ENCODE data around the gene LYPD6. TPM values are rescaled to one million over a fixed set of nuclear protein-coding genes. Genes with fewer than 3 reads are reported as not detected.

Gene LYPD6
- total and polyA plus RNA-seq, 5 donors from 2014 or later = not detected

DNA sequence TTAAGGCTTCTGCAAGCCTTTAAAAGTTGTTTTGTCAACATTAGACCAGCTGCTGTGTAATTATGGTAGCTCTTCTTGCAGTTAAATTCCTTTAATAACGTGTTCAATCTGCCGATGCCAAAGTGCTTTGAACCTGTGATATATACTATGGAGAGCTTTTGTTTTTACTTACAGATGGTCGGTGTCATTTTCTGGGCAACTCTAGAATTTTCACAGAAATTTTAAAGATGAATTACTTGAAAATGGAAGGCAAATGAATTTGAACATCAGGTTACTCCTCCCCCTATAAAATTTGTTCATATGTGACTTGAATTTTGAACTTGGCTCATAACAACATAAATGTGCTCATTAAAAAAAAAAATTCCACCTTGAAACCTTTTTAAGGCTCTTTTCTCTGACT lies 23.0 kb downstream of the LYPD6 start:
- no peaks in the 10 kb centered on the region for H3K36me3 Mint-ChIP-seq
- H3K27me3 Mint-ChIP-seq = peaks cover 4% of the 10 kb centered on the region

GRCh38 chr2:149355716-149356422 lies 25.5 kb downstream of the LYPD6 start:
- Histone ChIP-seq H3K27ac (ENCODE audit: insufficient read depth, low read length, poor library complexity, severe bottlenecking) (no peak overlapping the region), H3K9me3 (ENCODE audit: control insufficient read depth in 2 of 2, low read length in 2 of 2) (no peaks in the 10 kb centered on the region), H3K27me3 (ENCODE audit: control insufficient read depth, insufficient read depth, low read length) (peaks cover 4% of the 10 kb centered on the region), H3K4me3 (ENCODE audit: low read depth, low read length) (no peak overlapping the region), H3K36me3 (ENCODE audit: control insufficient read depth, insufficient read depth, low read length) (no peaks in the 10 kb centered on the region), H3K4me1 (ENCODE audit: control insufficient read depth, insufficient read depth, low read length, poor library complexity, severe bottlenecking) (no peaks in the 10 kb centered on the region)
- H3K27me3 Mint-ChIP-seq = no peaks in the 10 kb centered on the region
- ATAC-seq (ENCODE audit: low read depth in 2 of 2) (no peak), DNase-seq (no peak)
- H3K9me3 Mint-ChIP-seq = peaks cover 0 to 2% (median 0%) of the 10 kb centered on the region in 7 donors
- H3K36me3 Mint-ChIP-seq = no peaks in the 10 kb centered on the region
- H3K4me1 Mint-ChIP-seq = no peaks in the 10 kb centered on the region
- no peak overlapping the region for H3K27ac Mint-ChIP-seq
- H3K4me3 Mint-ChIP-seq = no peak overlapping the region

More for the DNA sequence above, 23.0 kb downstream of the LYPD6 start:
- no peaks in the 10 kb centered on the region for H3K4me1 ChIP-seq (ENCODE audit: control insufficient read depth, insufficient read depth, low read length, poor library complexity, severe bottlenecking)
- H3K27ac Mint-ChIP-seq = no peak overlapping the region
- no peaks in the 10 kb centered on the region for H3K4me1 Mint-ChIP-seq
- no peak for DNase-seq
- H3K4me3 Mint-ChIP-seq = no peak overlapping the region
- H3K9me3 ChIP-seq (ENCODE audit: control insufficient read depth in 2 of 2, low read length in 2 of 2) = no peaks in the 10 kb centered on the region
- H3K9me3 Mint-ChIP-seq = peaks cover 0 to 4% (median 0%) of the 10 kb centered on the region in 7 donors
- H3K27ac ChIP-seq (ENCODE audit: insufficient read depth, low read length, poor library complexity, severe bottlenecking) = no peak overlapping the region
- no peak for ATAC-seq (ENCODE audit: low read depth in 2 of 2)
- no peaks in the 10 kb centered on the region for H3K36me3 ChIP-seq (ENCODE audit: control insufficient read depth, insufficient read depth, low read length)
- H3K27me3 ChIP-seq (ENCODE audit: control insufficient read depth, insufficient read depth, low read length) = no peaks in the 10 kb centered on the region
- no peak overlapping the region for H3K4me3 ChIP-seq (ENCODE audit: low read depth, low read length)

DNA sequence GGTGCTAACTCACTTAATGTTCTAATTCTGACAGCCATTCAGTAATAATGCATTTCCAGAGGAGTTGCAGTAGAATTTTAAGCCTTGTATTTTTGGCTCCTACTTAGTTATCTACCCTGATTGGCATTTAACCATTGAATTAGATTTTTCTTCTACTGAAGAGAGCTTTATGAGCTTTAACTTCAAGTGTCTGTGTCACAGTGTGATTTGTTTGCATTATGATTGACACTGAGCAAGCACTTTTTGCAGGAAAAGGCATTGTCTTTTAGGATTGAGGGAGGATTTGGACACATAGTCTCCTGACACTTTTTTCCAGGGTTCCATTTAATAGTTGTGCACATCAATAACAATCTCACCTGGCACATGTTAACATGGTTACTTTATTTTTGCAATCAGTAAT lies 26.7 kb downstream of the LYPD6 start:
- no peaks in the 10 kb centered on the region for H3K4me1 ChIP-seq (ENCODE audit: control insufficient read depth, insufficient read depth, low read length, poor library complexity, severe bottlenecking)
- H3K36me3 Mint-ChIP-seq = no peaks in the 10 kb centered on the region

DNA sequence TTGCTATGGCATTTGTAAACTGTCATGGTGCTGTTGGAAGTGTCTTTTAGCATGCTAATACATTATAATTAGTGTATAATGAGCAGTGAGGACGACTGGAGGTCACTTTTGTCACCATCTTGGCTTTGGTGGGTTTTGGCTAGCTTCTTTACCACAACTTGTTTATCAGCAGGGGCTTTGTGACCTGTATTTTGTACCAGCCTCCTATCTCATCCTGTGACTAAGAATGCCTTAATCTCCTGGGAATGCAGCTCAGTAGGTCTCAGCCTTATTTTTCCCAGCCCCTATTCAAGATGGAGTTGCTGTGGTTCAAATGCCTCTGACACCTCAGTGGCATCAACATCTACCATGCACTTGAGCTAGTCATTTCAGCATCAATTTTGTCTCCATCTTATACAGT lies 29.7 kb downstream of the LYPD6 start:
- Mint-ChIP-seq H3K9me3 (peaks cover 0 to 4% (median 0%) of the 10 kb centered on the region in 7 donors), H3K27ac (no peak overlapping the region), H3K4me3 (no peak overlapping the region), H3K27me3 (peaks cover 8% of the 10 kb centered on the region), H3K4me1 (no peaks in the 10 kb centered on the region), H3K36me3 (no peaks in the 10 kb centered on the region)
- no peak for ATAC-seq (ENCODE audit: low read depth in 2 of 2)
- no peaks in the 10 kb centered on the region for H3K4me1 ChIP-seq (ENCODE audit: control insufficient read depth, insufficient read depth, low read length, poor library complexity, severe bottlenecking)
- H3K36me3 ChIP-seq (ENCODE audit: control insufficient read depth, insufficient read depth, low read length) = no peaks in the 10 kb centered on the region
- no peaks in the 10 kb centered on the region for H3K9me3 ChIP-seq (ENCODE audit: control insufficient read depth in 2 of 2, low read length in 2 of 2)
- DNase-seq = no peak
- no peak overlapping the region for H3K27ac ChIP-seq (ENCODE audit: insufficient read depth, low read length, poor library complexity, severe bottlenecking)
- H3K27me3 ChIP-seq (ENCODE audit: control insufficient read depth, insufficient read depth, low read length) = peaks cover 4% of the 10 kb centered on the region
- no peak overlapping the region for H3K4me3 ChIP-seq (ENCODE audit: low read depth, low read length)

More for the DNA sequence above, 26.7 kb downstream of the LYPD6 start:
- no peaks in the 10 kb centered on the region for H3K4me1 Mint-ChIP-seq
- H3K27me3 ChIP-seq (ENCODE audit: control insufficient read depth, insufficient read depth, low read length) = peaks cover 4% of the 10 kb centered on the region
- H3K36me3 ChIP-seq (ENCODE audit: control insufficient read depth, insufficient read depth, low read length) = no peaks in the 10 kb centered on the region
- peaks cover 4% of the 10 kb centered on the region for H3K27me3 Mint-ChIP-seq
- H3K27ac Mint-ChIP-seq = no peak overlapping the region
- ATAC-seq (ENCODE audit: low read depth in 2 of 2) (no peak), DNase-seq (no peak)
- no peak overlapping the region for H3K27ac ChIP-seq (ENCODE audit: insufficient read depth, low read length, poor library complexity, severe bottlenecking)
- H3K9me3 Mint-ChIP-seq = peaks cover 0 to 4% (median 0%) of the 10 kb centered on the region in 7 donors
- no peak overlapping the region for H3K4me3 ChIP-seq (ENCODE audit: low read depth, low read length)
- H3K9me3 ChIP-seq (ENCODE audit: control insufficient read depth in 2 of 2, low read length in 2 of 2) = no peaks in the 10 kb centered on the region
- no peak overlapping the region for H3K4me3 Mint-ChIP-seq

DNA sequence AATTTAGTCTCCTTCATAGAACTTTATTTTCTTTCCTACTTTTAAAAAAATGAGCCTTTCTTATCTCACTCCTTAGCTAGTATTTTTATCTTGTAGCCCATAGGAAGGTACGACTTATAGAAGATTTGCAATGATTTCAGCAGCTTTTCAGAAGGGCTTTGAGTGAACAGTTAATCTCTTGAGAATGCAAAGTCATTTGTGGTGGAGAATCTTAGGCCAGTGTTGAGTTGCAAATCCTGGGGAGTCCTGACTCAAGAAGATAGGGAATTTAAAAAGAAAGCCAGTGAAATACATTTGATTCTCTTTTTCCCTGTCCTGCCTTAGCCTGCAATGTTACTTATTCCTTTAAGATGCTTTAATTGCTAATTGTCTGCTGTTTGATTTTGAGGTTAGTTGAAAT lies 33.6 kb downstream of the LYPD6 start:
- Histone ChIP-seq H3K9me3 (ENCODE audit: control insufficient read depth in 2 of 2, low read length in 2 of 2) (no peaks in the 10 kb centered on the region), H3K4me1 (ENCODE audit: control insufficient read depth, insufficient read depth, low read length, poor library complexity, severe bottlenecking) (no peaks in the 10 kb centered on the region), H3K27me3 (ENCODE audit: control insufficient read depth, insufficient read depth, low read length) (peaks cover 4% of the 10 kb centered on the region), H3K36me3 (ENCODE audit: control insufficient read depth, insufficient read depth, low read length) (no peaks in the 10 kb centered on the region), H3K27ac (ENCODE audit: insufficient read depth, low read length, poor library complexity, severe bottlenecking) (no peak overlapping the region), H3K4me3 (ENCODE audit: low read depth, low read length) (no peak overlapping the region)
- H3K9me3 Mint-ChIP-seq = peaks cover 0 to 5% (median 0%) of the 10 kb centered on the region in 7 donors
- peaks cover 8% of the 10 kb centered on the region for H3K27me3 Mint-ChIP-seq
- DNase-seq (no peak), ATAC-seq (ENCODE audit: low read depth in 2 of 2) (no peak)
- H3K36me3 Mint-ChIP-seq = no peaks in the 10 kb centered on the region
- H3K4me1 Mint-ChIP-seq = no peaks in the 10 kb centered on the region
- H3K27ac Mint-ChIP-seq = no peak overlapping the region
- no peak overlapping the region for H3K4me3 Mint-ChIP-seq

GRCh38 chr2:149364839-149365238 lies 34.5 kb downstream of the LYPD6 start:
- Histone ChIP-seq H3K4me3 (ENCODE audit: low read depth, low read length) (no peak overlapping the region), H3K9me3 (ENCODE audit: control insufficient read depth in 2 of 2, low read length in 2 of 2) (no peaks in the 10 kb centered on the region), H3K36me3 (ENCODE audit: control insufficient read depth, insufficient read depth, low read length) (no peaks in the 10 kb centered on the region), H3K4me1 (ENCODE audit: control insufficient read depth, insufficient read depth, low read length, poor library complexity, severe bottlenecking) (no peaks in the 10 kb centered on the region), H3K27ac (ENCODE audit: insufficient read depth, low read length, poor library complexity, severe bottlenecking) (no peak overlapping the region), H3K27me3 (ENCODE audit: control insufficient read depth, insufficient read depth, low read length) (peaks cover 4% of the 10 kb centered on the region)
- Mint-ChIP-seq H3K27ac (no peak overlapping the region), H3K36me3 (no peaks in the 10 kb centered on the region), H3K9me3 (peaks cover 0 to 8% (median 0%) of the 10 kb centered on the region in 7 donors), H3K27me3 (peaks cover 8% of the 10 kb centered on the region), H3K4me3 (no peak overlapping the region), H3K4me1 (no peaks in the 10 kb centered on the region)
- ATAC-seq (ENCODE audit: low read depth in 2 of 2) = no peak
- no peak for DNase-seq

DNA sequence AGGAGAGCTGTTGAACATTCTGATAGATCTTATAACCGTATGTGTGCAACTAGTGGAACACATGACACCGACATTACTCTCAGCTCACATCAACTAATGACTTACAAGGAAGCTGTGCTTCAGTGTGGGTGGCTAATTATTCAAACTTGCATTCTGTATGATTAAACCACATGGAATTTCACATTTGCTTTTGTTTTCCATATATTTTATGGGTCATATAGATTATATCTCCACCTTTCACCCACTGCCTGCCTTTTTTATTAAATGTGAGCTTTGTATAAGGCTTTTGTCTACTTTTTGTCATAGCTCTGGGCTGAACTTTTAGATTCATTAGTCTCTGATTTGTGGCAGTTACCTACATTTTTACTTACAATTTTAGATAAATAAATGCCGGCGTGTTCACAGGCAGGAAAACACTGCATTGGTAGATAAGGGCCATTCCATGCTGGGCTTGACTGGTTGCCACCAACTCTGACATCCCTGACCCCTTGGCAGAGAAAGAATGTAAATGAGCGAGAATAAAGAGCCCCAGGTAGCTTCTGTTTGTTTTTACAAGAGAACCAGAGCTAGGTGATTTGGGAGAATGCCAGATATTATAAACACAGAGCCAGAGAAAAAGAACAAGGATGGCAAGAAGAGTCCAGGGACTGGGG lies 35.7 kb downstream of the LYPD6 start:
- H3K36me3 ChIP-seq (ENCODE audit: control insufficient read depth, insufficient read depth, low read length) = no peaks in the 10 kb centered on the region
- H3K27me3 ChIP-seq (ENCODE audit: control insufficient read depth, insufficient read depth, low read length) = no peaks in the 10 kb centered on the region
- no peaks in the 10 kb centered on the region for H3K36me3 Mint-ChIP-seq
- H3K4me1 ChIP-seq (ENCODE audit: control insufficient read depth, insufficient read depth, low read length, poor library complexity, severe bottlenecking) = no peaks in the 10 kb centered on the region
- ATAC-seq (ENCODE audit: low read depth in 2 of 2) = no peak
- H3K27ac ChIP-seq (ENCODE audit: insufficient read depth, low read length, poor library complexity, severe bottlenecking) = no peak overlapping the region
- H3K9me3 Mint-ChIP-seq = peaks cover 0 to 8% (median 0%) of the 10 kb centered on the region in 7 donors
- H3K9me3 ChIP-seq (ENCODE audit: control insufficient read depth in 2 of 2, low read length in 2 of 2) = no peaks in the 10 kb centered on the region
- no peak overlapping the region for H3K4me3 ChIP-seq (ENCODE audit: low read depth, low read length)
- H3K4me1 Mint-ChIP-seq = no peaks in the 10 kb centered on the region
- H3K4me3 Mint-ChIP-seq = peak overlapping the region in 1 of 4 donors; percentile 81
- no peak overlapping the region for H3K27ac Mint-ChIP-seq
- no peak for DNase-seq
- H3K27me3 Mint-ChIP-seq = peaks cover 8% of the 10 kb centered on the region

Data from CD4-positive, CD25-positive, alpha-beta regulatory T cell (primary cell).